HEK293 (cell line): ENCODE data around the gene TNFRSF8.

ENCODE experiments used
- GLI2 ChIP-seq: fragments of 450-650 bp; formaldehyde crosslinking; IDR thresholded peaks from 2 replicates; pipeline ENCODE4; 2017; ENCODE audit warnings: missing biosample characterization, missing genetic modification characterization, low read depth, borderline replicate concordance
- HOXA7 ChIP-seq: sonication (generic); formaldehyde crosslinking; IDR thresholded peaks from 2 replicates; pipeline ENCODE4 v1.8.1; 2022; ENCODE audit warnings: missing genetic modification reagents, borderline replicate concordance
- HOXC10 ChIP-seq: sonication (generic); formaldehyde crosslinking; IDR thresholded peaks from 2 replicates; pipeline ENCODE4 v1.8.1; 2023; ENCODE audit warnings: mild to moderate bottlenecking, missing genetic modification reagents
- KLF9 ChIP-seq: fragments of 450-650 bp; formaldehyde crosslinking; IDR thresholded peaks from 2 replicates; pipeline ENCODE4 v1.5.1; 2016; ENCODE audit warnings: missing biosample characterization, missing genetic modification characterization, low read depth
- SP3 ChIP-seq: fragments of 450-650 bp; formaldehyde crosslinking; IDR thresholded peaks from 2 replicates; pipeline ENCODE4 v1.5.1; 2016; ENCODE audit warnings: missing biosample characterization, missing genetic modification characterization
- ZFP37 ChIP-seq: fragments of 450-650 bp; formaldehyde crosslinking; IDR thresholded peaks from 2 replicates; pipeline ENCODE4 v1.5.1; 2016; ENCODE audit warnings: missing biosample characterization, missing genetic modification characterization
- ZNF132 ChIP-seq: fragments of 450-650 bp; formaldehyde crosslinking; IDR thresholded peaks from 2 replicates; pipeline ENCODE4 v1.5.1; 2017; ENCODE audit warnings: missing biosample characterization, missing genetic modification characterization, borderline replicate concordance
- ZNF2 ChIP-seq: fragments of 450-650 bp; formaldehyde crosslinking; IDR thresholded peaks from 2 replicates; pipeline ENCODE4 v1.5.1; 2016; ENCODE audit warnings: missing biosample characterization, missing genetic modification characterization
- ZNF239 ChIP-seq: fragments of 450-650 bp; formaldehyde crosslinking; IDR thresholded peaks from 2 replicates; pipeline ENCODE4 v1.5.1; 2016; ENCODE audit warnings: missing biosample characterization, missing genetic modification characterization
- ZNF24 ChIP-seq: fragments of 450-650 bp; formaldehyde crosslinking; IDR thresholded peaks from 2 replicates; pipeline ENCODE4 v1.5.1; 2016; ENCODE audit warnings: missing biosample characterization, missing genetic modification characterization
- ZNF335 ChIP-seq: fragments of 450-650 bp; formaldehyde crosslinking; conservative IDR thresholded peaks from 2 replicates; pipeline ENCODE4 v1.5.1; 2016; ENCODE audit warnings: missing biosample characterization, missing genetic modification characterization
- ZNF404 ChIP-seq: fragments of 450-650 bp; formaldehyde crosslinking; IDR thresholded peaks from 2 replicates; pipeline ENCODE4 v1.5.1; 2017; ENCODE audit warnings: missing biosample characterization, missing genetic modification characterization
- ZNF501 ChIP-seq: fragments of 450-650 bp; formaldehyde crosslinking; IDR thresholded peaks from 2 replicates; pipeline ENCODE4 v1.5.1; 2016; ENCODE audit warnings: missing biosample characterization, missing genetic modification characterization
- ZNF510 ChIP-seq: fragments of 450-650 bp; formaldehyde crosslinking; IDR thresholded peaks from 2 replicates; pipeline ENCODE4 v1.5.1; 2018; ENCODE audit warnings: mild to moderate bottlenecking, missing genetic modification characterization, missing biosample characterization; ENCODE audit not compliant: insufficient replicate concordance
- ZNF529 ChIP-seq: fragments of 450-650 bp; formaldehyde crosslinking; IDR thresholded peaks from 2 replicates; pipeline ENCODE4 v1.5.1; 2017; ENCODE audit warnings: missing genetic modification characterization, missing biosample characterization; ENCODE audit not compliant: insufficient replicate concordance
- ZNF555 ChIP-seq: fragments of 450-650 bp; formaldehyde crosslinking; conservative IDR thresholded peaks from 2 replicates; pipeline ENCODE4 v1.5.1; 2017; ENCODE audit warnings: missing biosample characterization, mild to moderate bottlenecking, missing genetic modification characterization, inconsistent platforms
- ZNF571 ChIP-seq: fragments of 450-650 bp; formaldehyde crosslinking; IDR thresholded peaks from 2 replicates; pipeline ENCODE4 v1.5.0; 2017; ENCODE audit warnings: missing biosample characterization, missing genetic modification characterization
- ZNF585B ChIP-seq: fragments of 450-650 bp; formaldehyde crosslinking; IDR thresholded peaks from 2 replicates; pipeline ENCODE4 v1.5.1; 2016; ENCODE audit warnings: missing biosample characterization, missing genetic modification characterization
- ZNF629 ChIP-seq: fragments of 450-650 bp; formaldehyde crosslinking; IDR thresholded peaks from 2 replicates; pipeline ENCODE4 v1.5.1; 2017; ENCODE audit warnings: missing biosample characterization, missing genetic modification characterization
- ZNF707 ChIP-seq: fragments of 450-650 bp; formaldehyde crosslinking; IDR thresholded peaks from 2 replicates; pipeline ENCODE4 v1.5.1; 2016; ENCODE audit warnings: missing biosample characterization, missing genetic modification characterization
- ZNF837 ChIP-seq: fragments of 450-650 bp; formaldehyde crosslinking; IDR thresholded peaks from 2 replicates; pipeline ENCODE4 v1.5.1; 2016; ENCODE audit warnings: missing biosample characterization, missing genetic modification characterization
- TF ChIP-seq, protein P1 (sequence below): fragments of 450-650 bp; formaldehyde crosslinking; IDR thresholded peaks from 2 replicates; pipeline ENCODE4 v1.5.1; 2016; ENCODE audit warnings: missing biosample characterization, missing genetic modification characterization
- TF ChIP-seq, protein P2 (sequence below): fragments of 450-650 bp; formaldehyde crosslinking; IDR thresholded peaks from 2 replicates; pipeline ENCODE4 v1.5.1; 2017; ENCODE audit warnings: missing biosample characterization, missing genetic modification characterization
- TF ChIP-seq, protein P3 (sequence below): fragments of 450-650 bp; formaldehyde crosslinking; IDR thresholded peaks from 2 replicates; pipeline ENCODE4 v1.5.1; 2016; ENCODE audit warnings: missing biosample characterization, missing genetic modification characterization
- TF ChIP-seq, protein P4 (sequence below): fragments of 450-650 bp; formaldehyde crosslinking; IDR thresholded peaks from 2 replicates; pipeline ENCODE4; 2016; ENCODE audit warnings: missing biosample characterization, missing genetic modification characterization
- TF ChIP-seq, protein P5 (sequence below): fragments of 450-650 bp; formaldehyde crosslinking; IDR thresholded peaks from 2 replicates; pipeline ENCODE4 v1.5.1; 2016; ENCODE audit warnings: missing biosample characterization, missing genetic modification characterization
- TF ChIP-seq, protein P6 (sequence below): fragments of 450-650 bp; IDR thresholded peaks from 2 replicates; pipeline ENCODE4 v1.5.1; 2018; ENCODE audit warnings: missing biosample characterization, mild to moderate bottlenecking, missing genetic modification characterization
- TF ChIP-seq, protein P7 (sequence below): fragments of 450-650 bp; formaldehyde crosslinking; IDR thresholded peaks from 2 replicates; pipeline ENCODE4 v1.5.1; 2017; ENCODE audit warnings: missing biosample characterization, missing genetic modification characterization

TNFRSF8 gene

DNA sequence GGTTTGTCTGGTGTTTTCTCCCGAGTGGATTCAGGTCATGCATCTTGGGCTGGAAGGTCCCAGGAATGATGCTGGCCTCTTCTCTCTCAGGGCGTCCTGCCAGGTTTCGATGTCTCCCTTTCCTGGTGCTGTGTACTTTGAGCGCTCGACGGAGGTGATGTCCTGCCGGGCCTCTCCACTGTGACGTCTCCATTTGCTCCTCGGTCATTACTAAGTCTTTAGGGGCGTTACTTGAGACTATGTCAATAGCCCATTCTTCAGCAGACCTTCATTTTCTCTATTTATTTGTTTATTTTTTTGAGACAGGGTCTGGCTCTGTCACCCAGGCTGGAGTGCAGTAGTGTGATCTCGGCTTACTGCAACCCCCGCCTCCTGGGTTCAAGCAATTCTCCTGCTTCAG lies 66.5 kb downstream of the TNFRSF8 start (continued):
- TF ChIP-seq, protein P1, sequence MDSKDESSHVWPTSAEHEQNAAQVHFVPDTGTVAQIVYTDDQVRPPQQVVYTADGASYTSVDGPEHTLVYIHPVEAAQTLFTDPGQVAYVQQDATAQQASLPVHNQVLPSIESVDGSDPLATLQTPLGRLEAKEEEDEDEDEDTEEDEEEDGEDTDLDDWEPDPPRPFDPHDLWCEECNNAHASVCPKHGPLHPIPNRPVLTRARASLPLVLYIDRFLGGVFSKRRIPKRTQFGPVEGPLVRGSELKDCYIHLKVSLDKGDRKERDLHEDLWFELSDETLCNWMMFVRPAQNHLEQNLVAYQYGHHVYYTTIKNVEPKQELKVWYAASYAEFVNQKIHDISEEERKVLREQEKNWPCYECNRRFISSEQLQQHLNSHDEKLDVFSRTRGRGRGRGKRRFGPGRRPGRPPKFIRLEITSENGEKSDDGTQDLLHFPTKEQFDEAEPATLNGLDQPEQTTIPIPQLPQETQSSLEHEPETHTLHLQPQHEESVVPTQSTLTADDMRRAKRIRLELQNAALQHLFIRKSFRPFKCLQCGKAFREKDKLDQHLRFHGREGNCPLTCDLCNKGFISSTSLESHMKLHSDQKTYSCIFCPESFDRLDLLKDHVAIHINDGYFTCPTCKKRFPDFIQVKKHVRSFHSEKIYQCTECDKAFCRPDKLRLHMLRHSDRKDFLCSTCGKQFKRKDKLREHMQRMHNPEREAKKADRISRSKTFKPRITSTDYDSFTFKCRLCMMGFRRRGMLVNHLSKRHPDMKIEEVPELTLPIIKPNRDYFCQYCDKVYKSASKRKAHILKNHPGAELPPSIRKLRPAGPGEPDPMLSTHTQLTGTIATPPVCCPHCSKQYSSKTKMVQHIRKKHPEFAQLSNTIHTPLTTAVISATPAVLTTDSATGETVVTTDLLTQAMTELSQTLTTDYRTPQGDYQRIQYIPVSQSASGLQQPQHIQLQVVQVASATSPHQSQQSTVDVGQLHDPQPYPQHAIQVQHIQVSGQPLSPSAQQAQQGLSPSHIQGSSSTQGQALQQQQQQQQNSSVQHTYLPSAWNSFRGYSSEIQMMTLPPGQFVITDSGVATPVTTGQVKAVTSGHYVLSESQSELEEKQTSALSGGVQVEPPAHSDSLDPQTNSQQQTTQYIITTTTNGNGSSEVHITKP (tag by site-specific recombination), result peak; percentile 85
- TF ChIP-seq, protein P2, sequence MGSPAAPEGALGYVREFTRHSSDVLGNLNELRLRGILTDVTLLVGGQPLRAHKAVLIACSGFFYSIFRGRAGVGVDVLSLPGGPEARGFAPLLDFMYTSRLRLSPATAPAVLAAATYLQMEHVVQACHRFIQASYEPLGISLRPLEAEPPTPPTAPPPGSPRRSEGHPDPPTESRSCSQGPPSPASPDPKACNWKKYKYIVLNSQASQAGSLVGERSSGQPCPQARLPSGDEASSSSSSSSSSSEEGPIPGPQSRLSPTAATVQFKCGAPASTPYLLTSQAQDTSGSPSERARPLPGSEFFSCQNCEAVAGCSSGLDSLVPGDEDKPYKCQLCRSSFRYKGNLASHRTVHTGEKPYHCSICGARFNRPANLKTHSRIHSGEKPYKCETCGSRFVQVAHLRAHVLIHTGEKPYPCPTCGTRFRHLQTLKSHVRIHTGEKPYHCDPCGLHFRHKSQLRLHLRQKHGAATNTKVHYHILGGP (tag by site-specific recombination), result no peak
- TF ChIP-seq ZNF132, result no peak
- TF ChIP-seq, protein P3, sequence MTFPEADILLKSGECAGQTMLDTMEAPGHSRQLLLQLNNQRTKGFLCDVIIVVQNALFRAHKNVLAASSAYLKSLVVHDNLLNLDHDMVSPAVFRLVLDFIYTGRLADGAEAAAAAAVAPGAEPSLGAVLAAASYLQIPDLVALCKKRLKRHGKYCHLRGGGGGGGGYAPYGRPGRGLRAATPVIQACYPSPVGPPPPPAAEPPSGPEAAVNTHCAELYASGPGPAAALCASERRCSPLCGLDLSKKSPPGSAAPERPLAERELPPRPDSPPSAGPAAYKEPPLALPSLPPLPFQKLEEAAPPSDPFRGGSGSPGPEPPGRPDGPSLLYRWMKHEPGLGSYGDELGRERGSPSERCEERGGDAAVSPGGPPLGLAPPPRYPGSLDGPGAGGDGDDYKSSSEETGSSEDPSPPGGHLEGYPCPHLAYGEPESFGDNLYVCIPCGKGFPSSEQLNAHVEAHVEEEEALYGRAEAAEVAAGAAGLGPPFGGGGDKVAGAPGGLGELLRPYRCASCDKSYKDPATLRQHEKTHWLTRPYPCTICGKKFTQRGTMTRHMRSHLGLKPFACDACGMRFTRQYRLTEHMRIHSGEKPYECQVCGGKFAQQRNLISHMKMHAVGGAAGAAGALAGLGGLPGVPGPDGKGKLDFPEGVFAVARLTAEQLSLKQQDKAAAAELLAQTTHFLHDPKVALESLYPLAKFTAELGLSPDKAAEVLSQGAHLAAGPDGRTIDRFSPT (tag by site-specific recombination), result no peak
- TF ChIP-seq ZNF510, result no peak
- TF ChIP-seq ZNF571 (tag by site-specific recombination), result no peak
- no peak for TF ChIP-seq HOXC10 (CRISPR knock-in tag)
- no peak for TF ChIP-seq ZNF404 (tag by site-specific recombination)
- no peak for TF ChIP-seq ZNF2 (tag by site-specific recombination)
- TF ChIP-seq ZNF585B (tag by site-specific recombination), result no peak
- TF ChIP-seq, protein P4, sequence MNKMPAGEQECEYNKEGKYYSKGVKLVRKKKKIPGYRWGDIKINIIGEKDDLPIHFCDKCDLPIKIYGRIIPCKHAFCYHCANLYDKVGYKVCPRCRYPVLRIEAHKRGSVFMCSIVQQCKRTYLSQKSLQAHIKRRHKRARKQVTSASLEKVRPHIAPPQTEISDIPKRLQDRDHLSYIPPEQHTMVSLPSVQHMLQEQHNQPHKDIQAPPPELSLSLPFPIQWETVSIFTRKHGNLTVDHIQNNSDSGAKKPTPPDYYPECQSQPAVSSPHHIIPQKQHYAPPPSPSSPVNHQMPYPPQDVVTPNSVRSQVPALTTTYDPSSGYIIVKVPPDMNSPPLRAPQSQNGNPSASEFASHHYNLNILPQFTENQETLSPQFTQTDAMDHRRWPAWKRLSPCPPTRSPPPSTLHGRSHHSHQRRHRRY, result no peak
- TF ChIP-seq ZNF239 (tag by site-specific recombination), result no peak
- no peak; the same call in 1 of the 2 replicates for TF ChIP-seq GLI2
- TF ChIP-seq, protein P5, sequence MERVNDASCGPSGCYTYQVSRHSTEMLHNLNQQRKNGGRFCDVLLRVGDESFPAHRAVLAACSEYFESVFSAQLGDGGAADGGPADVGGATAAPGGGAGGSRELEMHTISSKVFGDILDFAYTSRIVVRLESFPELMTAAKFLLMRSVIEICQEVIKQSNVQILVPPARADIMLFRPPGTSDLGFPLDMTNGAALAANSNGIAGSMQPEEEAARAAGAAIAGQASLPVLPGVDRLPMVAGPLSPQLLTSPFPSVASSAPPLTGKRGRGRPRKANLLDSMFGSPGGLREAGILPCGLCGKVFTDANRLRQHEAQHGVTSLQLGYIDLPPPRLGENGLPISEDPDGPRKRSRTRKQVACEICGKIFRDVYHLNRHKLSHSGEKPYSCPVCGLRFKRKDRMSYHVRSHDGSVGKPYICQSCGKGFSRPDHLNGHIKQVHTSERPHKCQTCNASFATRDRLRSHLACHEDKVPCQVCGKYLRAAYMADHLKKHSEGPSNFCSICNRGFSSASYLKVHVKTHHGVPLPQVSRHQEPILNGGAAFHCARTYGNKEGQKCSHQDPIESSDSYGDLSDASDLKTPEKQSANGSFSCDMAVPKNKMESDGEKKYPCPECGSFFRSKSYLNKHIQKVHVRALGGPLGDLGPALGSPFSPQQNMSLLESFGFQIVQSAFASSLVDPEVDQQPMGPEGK, result no peak; the same call in 1 of the 2 replicates
- no peak for TF ChIP-seq ZNF707
- TF ChIP-seq ZNF501 (tag by site-specific recombination), result no peak
- TF ChIP-seq, protein P6, sequence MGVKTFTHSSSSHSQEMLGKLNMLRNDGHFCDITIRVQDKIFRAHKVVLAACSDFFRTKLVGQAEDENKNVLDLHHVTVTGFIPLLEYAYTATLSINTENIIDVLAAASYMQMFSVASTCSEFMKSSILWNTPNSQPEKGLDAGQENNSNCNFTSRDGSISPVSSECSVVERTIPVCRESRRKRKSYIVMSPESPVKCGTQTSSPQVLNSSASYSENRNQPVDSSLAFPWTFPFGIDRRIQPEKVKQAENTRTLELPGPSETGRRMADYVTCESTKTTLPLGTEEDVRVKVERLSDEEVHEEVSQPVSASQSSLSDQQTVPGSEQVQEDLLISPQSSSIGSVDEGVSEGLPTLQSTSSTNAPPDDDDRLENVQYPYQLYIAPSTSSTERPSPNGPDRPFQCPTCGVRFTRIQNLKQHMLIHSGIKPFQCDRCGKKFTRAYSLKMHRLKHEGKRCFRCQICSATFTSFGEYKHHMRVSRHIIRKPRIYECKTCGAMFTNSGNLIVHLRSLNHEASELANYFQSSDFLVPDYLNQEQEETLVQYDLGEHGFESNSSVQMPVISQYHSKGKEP (tag by site-specific recombination), result no peak
- TF ChIP-seq HOXA7 (CRISPR knock-in tag), result no peak
- TF ChIP-seq ZNF837 (tag by site-specific recombination), result no peak
- no peak for TF ChIP-seq ZNF335 (tag by site-specific recombination)
- TF ChIP-seq ZNF629 (tag by site-specific recombination), result peak; percentile 91
- TF ChIP-seq ZNF24 (tag by site-specific recombination), result 0 out of 2 replicates have a peak, but pooled peaks have one; percentile 48
- TF ChIP-seq, protein P7, sequence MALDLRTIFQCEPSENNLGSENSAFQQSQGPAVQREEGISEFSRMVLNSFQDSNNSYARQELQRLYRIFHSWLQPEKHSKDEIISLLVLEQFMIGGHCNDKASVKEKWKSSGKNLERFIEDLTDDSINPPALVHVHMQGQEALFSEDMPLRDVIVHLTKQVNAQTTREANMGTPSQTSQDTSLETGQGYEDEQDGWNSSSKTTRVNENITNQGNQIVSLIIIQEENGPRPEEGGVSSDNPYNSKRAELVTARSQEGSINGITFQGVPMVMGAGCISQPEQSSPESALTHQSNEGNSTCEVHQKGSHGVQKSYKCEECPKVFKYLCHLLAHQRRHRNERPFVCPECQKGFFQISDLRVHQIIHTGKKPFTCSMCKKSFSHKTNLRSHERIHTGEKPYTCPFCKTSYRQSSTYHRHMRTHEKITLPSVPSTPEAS (tag by site-specific recombination), result no peak
- TF ChIP-seq ZFP37, result no peak
- TF ChIP-seq ZNF529 (tag by site-specific recombination), result no peak
- TF ChIP-seq ZNF555 (tag by site-specific recombination), result no peak
- no peak for TF ChIP-seq SP3 (tag by site-specific recombination)
- no peak for TF ChIP-seq KLF9
